Measurements from ENCODE around the gene PLD5.
"Not testable (repeated sequence)": the region's sequence is repeated elsewhere in the genome, so short reads cannot be mapped to it uniquely, and the experiment has no call there.

PLD5 gene

DNA sequence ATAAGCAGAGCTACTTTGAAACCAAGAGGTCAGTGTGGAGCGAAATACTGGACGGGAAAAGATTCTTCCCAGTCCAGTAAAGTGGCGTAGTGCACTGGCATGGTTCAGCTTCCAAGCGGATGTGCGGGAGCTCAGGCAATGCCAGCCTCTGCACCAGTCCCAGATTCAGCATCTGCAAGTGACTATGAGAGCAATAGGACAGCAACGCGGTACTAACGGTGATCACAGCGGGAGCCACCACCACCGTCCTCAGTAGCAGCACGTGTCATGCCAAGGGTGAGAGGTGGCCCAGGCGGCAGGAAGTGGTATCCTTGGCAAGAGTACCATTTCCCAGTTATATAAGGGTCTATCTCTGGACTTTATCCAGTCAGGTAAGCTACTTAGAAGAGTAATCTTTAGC is 17.8 kb downstream of the PLD5 start:
- in situ Hi-C loops (cut with HindIII; ENCODE audit: low sequenced_read_pairs) = no loop called here

DNA sequence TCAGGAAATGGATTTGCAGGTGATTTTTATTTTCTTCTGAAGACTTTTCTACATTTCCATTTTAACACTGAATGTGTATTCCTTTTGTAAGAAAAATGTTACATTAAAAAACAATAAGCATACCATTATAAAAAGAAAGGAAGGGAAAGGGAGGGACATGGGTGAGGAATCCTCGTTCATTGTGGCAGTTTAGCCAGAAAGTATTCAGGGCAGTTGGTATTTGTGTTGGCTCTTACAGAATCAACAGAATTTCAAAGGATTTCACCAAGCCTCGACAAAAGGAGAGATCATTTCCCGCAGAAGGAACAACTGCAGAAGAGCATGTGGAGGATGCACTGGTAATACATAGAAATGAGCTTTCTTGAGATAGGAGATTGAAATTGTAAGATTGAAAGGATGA is 35.0 kb downstream of the PLD5 start:
- in situ Hi-C loops (cut with HindIII; ENCODE audit: low sequenced_read_pairs) = no loop called here

DNA sequence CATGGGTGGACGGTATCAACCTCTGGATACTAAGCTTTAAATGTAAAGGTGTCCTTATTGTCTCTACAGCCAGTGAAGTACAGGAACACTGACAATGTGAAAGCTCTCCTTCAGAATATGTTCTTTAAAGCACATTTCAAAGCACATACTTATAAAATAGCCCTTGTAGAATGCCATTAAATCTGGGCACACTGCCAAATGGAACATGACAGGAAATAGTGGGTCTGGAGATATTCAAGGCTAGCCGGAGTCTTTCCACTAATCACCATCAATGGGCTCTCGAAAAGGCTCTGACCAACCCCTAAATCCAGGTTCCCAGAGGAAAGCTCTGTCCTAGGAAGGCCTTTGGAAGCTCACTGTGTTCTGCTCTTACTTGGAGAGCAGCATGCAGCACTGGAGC is 46.6 kb downstream of the PLD5 start:
- in situ Hi-C loops (cut with HindIII; ENCODE audit: low sequenced_read_pairs) = no loop called here

DNA sequence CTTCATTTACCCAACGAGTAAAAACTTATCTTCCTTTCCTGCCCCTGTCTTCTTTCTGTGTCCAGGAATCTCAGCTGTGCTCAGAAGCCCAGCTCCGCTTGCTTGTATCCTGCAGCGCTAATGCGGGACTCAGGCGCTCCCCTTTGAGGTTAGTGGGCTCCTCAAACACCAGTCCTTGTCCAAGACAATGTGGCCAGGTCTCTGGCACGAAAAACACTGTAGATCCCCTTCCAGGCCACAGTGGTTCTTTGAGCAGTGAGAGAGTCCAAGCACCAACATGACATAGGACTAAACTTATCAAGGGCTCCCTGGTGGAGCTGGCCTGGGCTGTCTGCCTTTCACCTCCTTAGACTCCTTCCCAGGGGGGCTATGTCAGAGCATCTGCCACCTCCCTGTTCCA is 53.7 kb downstream of the PLD5 start:
- in situ Hi-C loops (cut with HindIII; ENCODE audit: low sequenced_read_pairs) = no loop called here

DNA sequence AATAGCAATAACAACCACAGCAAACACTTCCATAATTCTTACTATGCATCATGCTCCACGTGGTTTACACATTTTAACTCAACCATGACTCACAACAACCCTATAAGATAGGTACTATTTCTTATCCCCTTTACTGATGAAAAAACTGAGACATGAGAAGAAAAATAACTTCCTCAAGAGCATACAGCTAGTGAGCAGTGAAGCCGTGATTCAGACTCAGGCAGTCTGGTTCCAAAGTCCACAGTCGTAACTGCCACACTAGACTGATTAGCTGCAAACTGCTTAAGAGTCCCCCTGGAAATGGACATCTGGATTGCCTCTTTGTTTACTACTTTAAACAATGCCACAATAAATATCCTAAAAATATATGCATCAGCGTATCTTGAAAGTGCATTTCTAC is 55.7 kb downstream of the PLD5 start:
- in situ Hi-C loops (cut with HindIII; ENCODE audit: low sequenced_read_pairs) = no loop called here

DNA sequence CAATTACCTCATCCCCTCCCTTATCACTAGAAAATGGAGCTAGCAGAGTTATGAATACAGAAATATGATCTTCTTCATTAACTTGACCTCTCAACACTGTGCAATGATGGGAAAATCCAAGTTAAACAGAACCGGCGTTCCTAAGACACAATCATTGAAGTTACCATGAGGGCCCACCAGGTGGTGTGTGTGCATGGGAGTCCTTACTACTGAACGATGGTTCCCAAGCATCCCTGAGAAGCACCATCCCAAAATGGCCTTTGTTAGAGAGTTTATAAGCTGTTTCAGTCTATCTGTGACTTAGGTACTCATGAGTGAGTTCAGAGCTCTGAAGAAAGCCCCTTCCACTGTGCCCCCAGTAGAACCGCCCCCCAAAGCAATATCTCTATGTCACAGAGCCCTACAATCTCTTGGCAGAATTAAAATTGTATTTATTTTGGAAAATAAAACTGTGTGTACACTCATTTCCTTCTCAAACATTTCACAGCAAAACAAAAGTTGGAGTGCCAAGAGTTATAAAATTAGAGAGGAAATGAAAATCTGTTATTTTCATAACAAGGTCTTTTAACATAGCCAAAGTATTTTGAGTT is 56.8 kb downstream of the PLD5 start:
- in situ Hi-C loops (cut with HindIII; ENCODE audit: low sequenced_read_pairs) = no loop called here

DNA sequence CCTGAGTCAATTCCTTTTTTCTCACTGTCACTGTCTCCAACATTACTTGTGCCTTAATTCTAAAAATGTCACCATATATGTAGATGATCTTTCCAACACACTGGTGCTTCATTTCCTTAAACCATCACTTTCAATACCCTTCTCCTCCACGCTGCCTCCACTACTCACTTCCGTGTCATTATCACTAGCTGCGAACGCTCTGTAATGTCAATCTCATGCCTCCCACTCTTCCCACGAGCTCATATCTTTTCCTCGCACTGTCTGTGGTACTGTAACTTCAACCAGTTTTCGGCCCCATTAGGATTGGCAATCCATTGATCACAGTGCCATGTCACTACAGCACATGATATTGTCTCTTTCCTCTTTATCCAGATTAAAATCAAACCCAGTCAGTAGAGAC is 61.6 kb downstream of the PLD5 start:
- in situ Hi-C loops (cut with HindIII; ENCODE audit: low sequenced_read_pairs) = no loop called here

DNA sequence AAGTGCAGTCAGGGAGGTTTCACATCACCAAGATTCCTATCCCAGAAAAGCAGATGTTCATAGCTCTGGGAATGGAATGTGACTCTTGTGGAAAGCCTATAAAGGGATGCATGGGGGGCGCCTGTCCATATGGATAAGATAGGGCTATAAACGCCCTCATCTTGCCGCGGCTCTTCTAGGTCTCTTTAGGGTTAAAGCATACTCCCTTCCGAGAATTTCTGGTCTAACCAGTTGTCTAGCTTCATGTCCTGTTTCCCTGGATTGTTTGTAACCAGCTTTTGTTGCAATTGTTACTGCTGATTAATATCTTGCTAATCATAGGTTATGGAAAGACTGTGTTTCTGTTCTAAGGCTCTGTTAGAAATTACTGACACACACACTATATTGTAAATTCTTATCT is 64.8 kb downstream of the PLD5 start:
- in situ Hi-C loops (cut with HindIII; ENCODE audit: low sequenced_read_pairs) = not testable (repeated sequence)

DNA sequence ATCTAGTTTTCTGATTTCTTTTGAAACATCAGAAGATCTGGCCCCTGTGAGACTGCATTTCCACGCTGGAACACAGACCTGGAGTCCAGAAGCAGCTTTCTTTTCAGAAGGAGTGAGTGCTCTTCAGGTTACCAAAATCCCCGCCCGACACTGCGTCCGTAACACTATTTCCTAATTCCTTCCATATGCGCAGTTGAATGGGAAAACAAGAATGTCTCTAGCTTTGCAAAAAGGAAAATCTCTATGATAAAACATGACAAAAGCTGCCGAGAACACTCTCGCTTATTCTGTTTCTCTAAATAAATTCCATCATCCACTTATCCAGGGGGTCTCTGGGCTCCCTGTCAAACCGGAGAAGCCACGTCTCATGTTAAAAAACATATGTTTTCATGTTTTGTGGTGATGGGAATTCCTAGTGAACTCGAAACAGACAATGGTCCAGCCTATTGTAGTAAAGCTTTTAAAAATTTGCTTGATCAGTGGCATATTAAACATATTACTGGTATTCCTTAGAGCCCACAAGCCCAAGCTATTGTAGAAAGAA is 67.7 kb downstream of the PLD5 start:
- in situ Hi-C loops (cut with HindIII; ENCODE audit: low sequenced_read_pairs) = no loop called here

DNA sequence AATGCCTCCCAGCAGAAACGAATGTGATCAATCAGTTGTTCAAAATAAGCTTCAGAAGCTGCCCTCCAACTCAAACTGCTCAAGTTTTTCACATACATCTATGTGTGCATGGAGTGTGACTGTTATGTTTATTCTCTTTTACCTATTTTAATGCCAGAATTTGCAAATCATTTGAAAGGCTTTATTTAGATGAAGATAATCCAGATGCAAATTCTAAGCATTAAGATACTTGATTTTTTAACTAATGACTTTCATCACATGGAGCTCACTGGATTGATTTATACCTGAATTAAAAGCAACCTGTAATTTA is 69.5 kb downstream of the PLD5 start:
- in situ Hi-C loops (cut with HindIII; ENCODE audit: low sequenced_read_pairs) = no loop called here

DNA sequence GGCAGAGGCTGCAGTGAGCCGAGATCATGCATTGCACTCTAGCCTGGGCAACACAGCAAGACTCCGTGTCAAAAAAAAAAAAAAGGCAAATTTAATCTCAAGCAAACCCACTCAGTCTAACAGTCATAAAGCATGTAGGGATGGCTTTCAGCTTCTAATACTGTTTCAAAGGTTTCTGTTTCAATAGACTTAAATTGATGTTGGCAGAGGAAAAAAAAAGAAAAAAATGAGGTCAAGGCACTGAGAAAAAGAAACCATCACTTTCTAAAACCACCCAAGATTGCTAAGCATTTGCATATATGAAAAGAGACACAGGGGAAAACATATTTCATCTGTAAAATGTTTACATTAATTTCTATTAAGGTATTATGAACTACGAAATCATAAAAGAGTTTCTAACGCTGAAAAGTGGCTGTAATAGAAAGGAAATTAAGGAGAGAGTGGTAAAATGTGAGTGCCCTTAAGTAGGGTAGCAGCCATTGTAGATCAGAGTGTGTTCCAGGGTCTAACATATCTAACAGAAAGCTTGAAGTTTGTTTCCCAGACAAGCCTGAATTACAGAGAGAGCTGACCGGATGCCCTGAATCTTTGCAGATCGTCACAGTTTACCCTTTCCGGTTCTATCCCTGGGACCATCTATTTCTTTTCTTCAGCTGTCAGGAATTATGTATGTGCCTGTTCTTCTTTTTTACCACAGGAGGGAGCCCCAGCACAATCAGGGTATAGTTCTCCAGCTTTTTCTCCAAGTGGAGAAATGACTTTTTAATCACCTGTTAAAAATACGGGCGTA is 70.0 kb downstream of the PLD5 start:
- in situ Hi-C loops (cut with HindIII; ENCODE audit: low sequenced_read_pairs) = no loop called here

DNA sequence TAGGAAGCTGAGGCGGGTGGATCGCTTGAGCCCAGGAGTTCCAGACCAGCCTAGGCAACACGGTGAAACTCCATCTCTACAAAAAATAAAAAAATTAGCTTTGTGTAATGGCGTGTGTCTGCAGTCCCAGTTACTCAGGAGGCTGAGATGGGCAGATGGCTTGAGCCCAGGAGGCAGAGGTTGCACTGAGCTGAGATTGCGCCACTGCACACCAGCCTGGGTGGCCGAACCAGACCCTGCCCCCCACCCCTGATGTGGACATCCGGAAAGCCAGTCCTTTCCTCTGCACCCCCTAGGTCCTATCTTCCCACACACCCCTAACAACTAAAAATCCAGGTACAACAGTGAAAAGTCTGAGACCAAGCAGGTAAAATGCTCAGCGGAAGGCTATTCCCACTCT is 71.9 kb downstream of the PLD5 start:
- in situ Hi-C loops (cut with HindIII; ENCODE audit: low sequenced_read_pairs) = no loop called here

DNA sequence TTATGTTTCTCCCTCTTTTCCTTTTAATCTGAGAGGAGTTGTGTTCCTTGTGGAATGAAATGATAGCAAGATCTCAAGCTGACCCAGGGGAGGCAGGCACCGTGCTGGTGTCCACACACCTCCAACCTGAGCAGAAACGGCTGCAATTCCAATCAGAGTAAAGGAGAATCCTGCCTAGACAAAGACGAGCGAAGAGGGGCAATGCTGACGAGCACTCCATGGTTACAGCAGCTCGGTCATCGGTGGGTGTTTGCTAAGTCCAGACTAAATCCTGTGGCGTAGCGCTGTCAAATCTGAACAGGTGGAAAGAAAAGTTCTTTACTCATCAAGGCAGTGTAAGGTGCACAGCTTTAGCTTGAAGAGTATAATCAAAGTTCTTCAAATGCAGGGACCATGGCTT is 74.8 kb downstream of the PLD5 start:
- in situ Hi-C loops (cut with HindIII; ENCODE audit: low sequenced_read_pairs) = no loop called here

DNA sequence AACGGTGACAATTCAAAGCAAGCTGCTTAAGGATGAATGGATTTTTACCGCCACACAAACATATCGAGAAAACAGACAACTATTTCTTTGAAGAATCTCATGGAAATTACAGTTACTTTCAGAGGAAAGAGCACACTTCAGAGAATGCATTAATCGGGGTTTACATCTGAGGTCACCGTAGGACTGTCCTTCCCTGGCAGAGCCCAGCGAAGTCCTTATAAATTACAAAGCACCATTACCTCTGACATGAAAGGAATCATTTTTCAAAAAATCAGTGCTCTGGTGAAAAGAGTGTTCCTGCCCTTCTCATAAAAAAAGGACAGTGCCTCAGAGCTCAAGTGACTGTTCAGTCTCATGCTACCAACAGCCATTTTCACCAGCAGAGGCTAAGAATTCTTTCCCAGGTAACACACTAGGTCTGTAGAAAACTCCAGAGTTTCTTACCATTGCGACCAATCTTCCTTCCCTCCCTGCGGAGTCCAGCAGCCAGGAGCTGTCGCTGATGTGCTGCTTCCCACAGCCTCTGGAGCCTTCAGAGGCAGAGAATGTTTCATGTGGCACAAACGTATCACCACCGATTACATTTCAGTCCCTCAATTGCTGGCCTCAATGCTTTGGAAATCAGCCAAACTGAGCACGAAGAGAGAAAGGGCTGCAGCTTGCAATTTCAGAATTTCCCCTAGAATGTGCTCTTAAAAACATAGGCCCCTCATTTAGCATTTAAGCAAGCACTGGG is 75.4 kb downstream of the PLD5 start:
- in situ Hi-C loops (cut with HindIII; ENCODE audit: low sequenced_read_pairs) = no loop called here

DNA sequence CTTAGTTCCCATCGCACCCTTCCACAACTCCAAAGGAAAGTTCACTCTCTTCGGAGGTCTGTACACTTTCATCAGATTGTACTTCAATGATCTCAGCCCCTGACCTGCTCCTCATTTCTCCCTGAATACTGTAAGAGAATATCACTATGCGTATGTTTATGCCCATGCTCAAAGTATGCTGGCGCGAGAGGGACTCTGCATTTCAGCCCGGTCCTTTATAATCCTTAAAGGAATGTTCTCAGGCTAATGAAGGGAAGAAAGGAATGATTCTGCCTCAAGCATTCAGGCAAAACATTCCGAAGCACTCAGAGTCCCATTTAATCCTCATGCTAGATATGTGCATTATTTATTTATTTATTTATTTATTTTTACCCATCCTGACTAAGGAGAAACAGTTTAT is 76.8 kb downstream of the PLD5 start:
- in situ Hi-C loops (cut with HindIII; ENCODE audit: low sequenced_read_pairs) = no loop called here

DNA sequence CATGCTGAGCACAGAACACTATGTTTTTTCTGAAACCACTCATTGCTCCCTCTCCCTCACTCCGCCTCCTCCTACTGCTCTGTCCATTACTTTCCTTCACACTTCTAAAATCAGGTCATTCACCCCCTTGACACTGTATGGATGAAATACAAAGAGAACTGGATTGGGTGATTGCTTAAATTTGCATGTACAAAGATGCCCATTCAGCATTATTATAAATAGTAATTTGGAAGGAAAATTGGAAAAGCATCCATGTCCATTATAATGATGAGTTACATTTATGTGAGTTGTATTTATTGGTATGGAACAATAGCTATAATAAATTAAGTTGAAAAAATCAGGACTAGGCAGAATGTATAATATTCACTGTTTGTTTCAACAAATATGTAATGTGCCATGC is 83.7 kb downstream of the PLD5 start:
- in situ Hi-C loops (cut with HindIII; ENCODE audit: low sequenced_read_pairs) = no loop called here

DNA sequence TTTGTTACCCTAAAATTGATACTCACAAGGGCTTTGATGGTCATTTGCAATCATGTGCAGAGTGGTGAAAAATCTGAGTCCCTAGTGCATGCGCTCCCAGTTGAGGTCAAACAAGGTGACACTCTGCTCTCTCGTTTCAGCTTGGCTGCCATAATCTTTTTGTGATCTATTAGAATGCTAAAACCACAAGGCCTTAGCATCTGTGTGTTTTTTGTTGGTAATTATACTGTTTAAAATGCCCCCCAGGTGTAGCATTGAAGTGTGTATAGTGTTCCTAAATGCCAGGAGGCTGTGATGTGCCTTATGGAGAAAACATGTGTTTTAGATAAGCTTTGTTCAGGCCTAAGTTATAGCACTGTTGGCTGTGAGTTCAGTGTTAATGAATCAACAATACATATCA is 89.3 kb downstream of the PLD5 start:
- in situ Hi-C loops (cut with HindIII; ENCODE audit: low sequenced_read_pairs) = no loop called here

DNA sequence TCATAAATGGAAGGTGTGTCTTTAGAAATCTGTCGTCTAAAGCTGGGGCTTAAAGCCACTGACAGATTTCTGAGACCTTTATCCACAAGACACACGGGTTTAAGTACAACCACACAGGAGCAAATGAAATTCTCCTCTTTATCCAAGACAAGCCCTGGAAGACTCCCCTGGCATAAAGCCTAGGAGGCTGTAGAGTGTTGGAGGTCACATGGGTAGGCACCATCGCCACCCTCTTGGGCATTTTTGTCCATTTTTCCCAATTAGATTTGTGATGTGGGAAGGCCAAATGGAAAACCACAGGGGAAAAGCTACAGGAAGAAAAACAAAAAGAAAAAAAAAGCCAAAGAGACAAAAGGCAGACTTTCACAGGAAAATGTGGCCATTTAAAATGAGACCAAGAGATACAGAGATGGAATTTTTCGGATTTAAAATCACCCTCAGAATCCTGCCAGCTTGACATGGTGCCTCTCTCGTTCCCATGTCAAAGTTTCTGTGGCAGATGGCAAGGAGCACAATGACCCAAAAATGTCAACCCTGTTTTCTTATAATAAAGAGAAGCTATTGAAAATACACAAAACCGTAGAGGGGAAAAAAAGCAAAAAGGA is 91.9 kb downstream of the PLD5 start:
- in situ Hi-C loops (cut with HindIII; ENCODE audit: low sequenced_read_pairs) = no loop called here

DNA sequence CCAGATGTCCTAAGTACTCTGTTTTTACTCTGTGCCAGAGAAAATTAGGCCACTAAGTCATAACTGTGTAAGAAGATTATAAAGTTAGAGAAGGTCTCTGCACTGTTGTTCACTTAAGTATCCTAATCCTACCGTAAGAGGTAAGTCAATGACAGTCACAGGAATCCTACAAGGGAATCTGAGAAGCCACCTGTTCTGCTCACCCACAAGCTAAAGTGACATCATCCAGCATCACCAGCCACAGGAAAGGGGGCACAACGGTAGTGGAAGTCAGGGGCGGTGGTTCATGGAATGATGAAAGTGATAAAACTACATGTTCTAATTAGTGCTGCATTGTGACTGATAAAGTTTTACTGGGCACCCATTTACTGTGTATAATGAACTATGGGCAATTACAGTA is 92.7 kb downstream of the PLD5 start:
- in situ Hi-C loops (cut with HindIII; ENCODE audit: low sequenced_read_pairs) = no loop called here

DNA sequence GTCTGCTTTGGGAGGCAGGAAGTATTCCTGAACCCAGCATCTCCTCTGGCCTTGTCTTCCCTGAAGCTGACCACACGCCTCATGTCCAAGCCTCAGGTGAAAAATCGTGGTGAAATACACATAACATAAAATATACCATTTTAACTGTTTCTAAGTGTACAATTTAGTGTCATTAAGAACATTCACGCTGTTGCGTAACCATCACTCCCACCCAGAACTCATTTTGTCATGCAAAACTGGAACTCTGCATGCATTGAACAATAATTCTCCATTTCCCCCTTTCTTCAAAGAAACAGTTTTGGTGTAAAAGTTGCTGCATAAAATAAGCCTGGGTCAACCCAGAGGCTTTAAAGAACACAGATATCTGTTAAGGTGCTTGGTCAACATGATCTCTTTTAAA is 93.5 kb downstream of the PLD5 start:
- in situ Hi-C loops (cut with HindIII; ENCODE audit: low sequenced_read_pairs) = no loop called here

DNA sequence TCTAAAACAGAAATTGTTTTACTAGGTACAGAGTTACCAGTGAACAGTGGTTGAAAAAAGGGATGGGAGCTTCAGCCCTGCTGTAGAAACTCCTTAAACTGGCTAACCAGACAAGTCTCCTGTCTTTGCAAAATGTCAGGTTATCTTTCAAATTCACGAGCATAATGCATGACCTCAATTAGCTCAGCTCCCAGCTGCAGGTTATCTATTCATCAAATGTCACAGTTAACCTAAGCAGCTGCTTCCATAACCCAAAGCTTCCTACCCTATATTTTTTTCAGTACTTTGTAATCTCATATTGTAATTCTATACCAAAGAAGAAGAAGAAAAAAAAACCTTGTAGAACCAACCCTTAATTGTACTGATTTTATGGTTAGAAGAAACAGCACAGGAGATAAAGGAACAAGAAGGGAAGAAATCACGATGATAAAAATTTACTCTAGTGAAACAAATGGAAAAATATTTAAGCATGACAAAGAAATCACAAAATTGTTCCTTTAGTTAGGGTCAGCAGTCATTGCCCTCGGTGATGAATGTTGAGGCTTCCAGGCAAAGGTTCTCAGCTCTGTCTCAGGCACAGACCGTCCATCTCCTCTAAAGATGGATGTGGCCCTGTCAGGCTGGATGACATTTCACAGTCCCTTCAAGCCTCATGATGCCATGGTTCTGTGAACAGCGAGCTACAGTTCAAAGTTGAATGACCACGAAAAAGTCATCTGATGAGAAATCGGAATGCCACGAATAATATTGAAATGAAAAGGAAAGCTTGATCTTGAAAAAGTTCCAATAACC is 95.9 kb downstream of the PLD5 start:
- in situ Hi-C loops (cut with HindIII; ENCODE audit: low sequenced_read_pairs) = no loop called here
